ENCODE measurements around the gene WDR37.

DNA sequence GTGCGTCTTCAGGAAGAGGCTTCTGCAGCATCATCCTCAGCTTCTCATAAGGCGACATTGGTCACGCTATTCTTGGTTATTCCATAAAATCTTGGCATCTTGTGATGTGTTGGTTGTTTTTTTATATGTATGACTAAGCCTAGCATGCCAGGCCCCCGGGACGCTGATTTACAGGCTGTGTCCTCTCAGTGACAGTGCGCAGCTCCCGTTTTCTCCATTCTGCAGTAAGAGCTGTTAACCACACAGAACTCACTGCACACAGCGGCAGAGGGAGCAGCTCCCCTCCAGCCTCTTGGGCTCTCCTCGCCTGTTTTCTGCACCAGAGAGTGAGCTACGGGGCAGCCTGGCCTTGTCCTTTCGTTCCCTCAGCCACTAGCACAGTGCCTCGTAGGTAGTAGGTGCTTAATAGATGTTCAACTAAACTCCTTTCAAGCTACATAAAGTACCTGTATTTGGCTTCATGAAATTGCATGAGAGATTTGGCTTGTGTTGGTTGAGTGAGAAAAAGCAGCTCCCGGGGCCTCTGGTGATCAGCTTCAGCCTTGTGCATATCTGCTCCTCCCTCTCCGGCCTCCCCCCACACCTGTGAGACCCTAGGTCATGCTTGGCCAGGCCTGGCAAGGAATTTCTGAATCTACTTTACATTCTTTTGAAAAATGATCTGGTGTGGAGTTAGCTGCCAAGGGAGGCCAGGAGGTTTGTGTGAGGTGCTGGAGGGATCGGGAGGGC is 116.2 kb downstream of the WDR37 start:
- TF ChIP-seq EP300 (IDR thresholded peaks at IDR 0.05; ENCODE audit: borderline replicate concordance), result no peak
- TF ChIP-seq, protein P1, sequence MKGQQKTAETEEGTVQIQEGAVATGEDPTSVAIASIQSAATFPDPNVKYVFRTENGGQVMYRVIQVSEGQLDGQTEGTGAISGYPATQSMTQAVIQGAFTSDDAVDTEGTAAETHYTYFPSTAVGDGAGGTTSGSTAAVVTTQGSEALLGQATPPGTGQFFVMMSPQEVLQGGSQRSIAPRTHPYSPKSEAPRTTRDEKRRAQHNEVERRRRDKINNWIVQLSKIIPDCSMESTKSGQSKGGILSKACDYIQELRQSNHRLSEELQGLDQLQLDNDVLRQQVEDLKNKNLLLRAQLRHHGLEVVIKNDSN (IDR thresholded peaks at IDR 0.05), result no peak

Data from Ishikawa (cell line).